ENCODE data around the gene ZMYM3.
"Not testable (repeated sequence)": the region's sequence is repeated elsewhere in the genome, so short reads cannot be mapped to it uniquely, and the experiment has no call there.

Gene ZMYM3

DNA sequence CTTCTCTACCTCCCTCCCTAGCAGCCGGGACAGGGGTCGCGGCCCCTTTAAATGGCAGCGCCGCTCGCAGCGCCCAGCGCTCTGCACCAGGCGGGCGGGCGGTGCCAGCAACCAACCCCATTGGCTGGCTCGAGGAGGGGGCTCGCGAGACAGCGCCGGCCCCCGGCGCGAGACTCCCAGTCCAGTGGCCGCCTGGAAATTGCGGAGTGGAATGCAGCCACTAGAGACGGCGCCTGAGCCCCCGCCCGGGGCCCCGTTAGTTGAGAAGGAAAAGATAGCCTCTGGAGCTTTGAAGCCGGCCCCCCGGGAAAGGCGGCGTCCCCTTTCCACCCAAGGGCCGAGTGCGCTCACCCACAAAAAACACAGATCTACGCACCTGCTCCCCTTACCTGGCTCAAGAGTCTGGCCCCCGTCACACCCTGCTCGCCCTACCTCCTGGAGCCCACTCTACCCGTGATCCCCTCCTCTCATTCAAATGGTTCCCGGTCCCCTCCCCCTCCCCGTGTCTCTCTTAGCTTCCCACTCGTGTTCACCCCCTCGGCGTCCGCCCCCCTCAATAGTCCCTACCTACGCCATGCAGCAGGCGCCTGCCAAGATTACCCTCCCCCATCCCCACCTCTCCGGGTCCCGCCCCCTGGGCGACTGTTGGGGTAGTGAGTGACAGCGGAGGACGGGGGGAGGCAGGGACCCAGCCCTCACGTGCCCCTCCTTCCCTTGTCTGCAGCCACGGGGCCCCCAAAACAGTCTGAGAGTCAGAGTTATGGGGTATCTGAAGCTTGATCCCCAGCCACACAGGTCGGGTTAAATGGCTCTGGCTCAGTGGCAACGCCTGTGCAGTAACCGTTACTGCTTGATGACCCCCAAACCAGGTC is at the start of gene ZMYM3:
ZMYM3 (minus strand) TSS at position 49 of the 872 bp plus-strand sequence. CDS start 885 bp downstream, outside the sequence.
- DNase-seq (ENCODE audit: low read depth in 2 of 3, low spot score in 1 of 3) = peak; percentile 50 to 64 (median 56)

- no peak for DNase-seq (ENCODE audit: low read depth in 2 of 3, low spot score in 1 of 3)
Observed at GRCh38 chrX:71302461-71303213, 48.7 kb upstream of the ZMYM3 start.

- no peak for DNase-seq (ENCODE audit: low read depth in 2 of 3, low spot score in 1 of 3)
Observed at GRCh38 chrX:71301195-71301924, 47.4 kb upstream of the ZMYM3 start, which contains the start of gene ITGB1BP2. Gene ITGB1BP2, plus strand, starts transcription at chrX:71301750. Its CDS starts 57 bp downstream, at chrX:71301807.

- not testable (repeated sequence) for DNase-seq (ENCODE audit: low read depth in 2 of 3, low spot score in 1 of 3)
Observed at GRCh38 chrX:71300495-71300894, 46.6 kb upstream of the ZMYM3 start.

GRCh38 chrX:71300064-71300463 is 46.1 kb upstream of the ZMYM3 start:
- DNase-seq (ENCODE audit: low read depth in 2 of 3, low spot score in 1 of 3) = not testable (repeated sequence)

DNA sequence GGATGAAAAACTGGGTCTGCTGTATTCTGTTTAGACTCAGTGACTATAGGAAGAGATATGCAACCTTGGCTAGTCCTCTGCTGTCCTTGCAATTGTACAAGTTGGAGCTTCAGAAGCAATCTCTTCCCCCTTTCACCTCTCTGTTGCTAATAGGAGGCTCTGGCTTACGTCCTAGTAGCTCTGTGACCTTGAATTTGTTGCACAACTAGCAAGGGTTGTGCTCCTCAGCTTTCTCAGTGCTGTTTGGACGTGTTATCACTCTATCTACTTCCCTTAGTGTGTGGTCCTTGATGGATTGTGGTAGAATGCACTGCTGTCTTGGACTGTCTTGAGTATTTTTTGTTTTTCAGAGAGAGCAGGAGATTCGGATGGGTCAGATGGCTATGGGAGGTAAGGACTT is 44.2 kb upstream of the ZMYM3 start:
- DNase-seq (ENCODE audit: low read depth in 2 of 3, low spot score in 1 of 3) = no peak

DNA sequence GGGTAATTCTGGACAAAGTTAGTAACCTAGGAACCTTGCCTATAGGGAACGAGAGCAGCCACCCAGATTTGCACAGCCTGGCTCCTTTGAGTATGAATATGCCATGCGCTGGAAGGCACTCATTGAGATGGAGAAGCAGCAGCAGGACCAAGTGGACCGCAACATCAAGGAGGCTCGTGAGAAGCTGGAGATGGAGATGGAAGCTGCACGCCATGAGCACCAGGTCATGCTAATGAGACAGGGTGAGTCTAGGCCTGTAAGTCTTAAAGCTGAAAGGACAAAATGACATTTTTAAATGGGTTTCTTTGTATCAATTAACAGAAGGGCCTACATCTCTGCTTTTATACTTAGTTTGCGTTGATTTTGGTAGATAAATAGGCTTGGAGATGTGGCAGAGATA is 42.9 kb upstream of the ZMYM3 start:
- no peak for DNase-seq (ENCODE audit: low read depth in 2 of 3, low spot score in 1 of 3)

- no peak for DNase-seq (ENCODE audit: low read depth in 2 of 3, low spot score in 1 of 3)
Observed at GRCh38 chrX:71292669-71293365, 38.9 kb upstream of the ZMYM3 start.

- DNase-seq (ENCODE audit: low read depth in 2 of 3, low spot score in 1 of 3) = no peak
Observed at GRCh38 chrX:71291381-71291780, 37.4 kb upstream of the ZMYM3 start.

GRCh38 chrX:71285929-71286328 is 32.0 kb upstream of the ZMYM3 start:
- no peak for DNase-seq (ENCODE audit: low read depth in 2 of 3, low spot score in 1 of 3)

DNA sequence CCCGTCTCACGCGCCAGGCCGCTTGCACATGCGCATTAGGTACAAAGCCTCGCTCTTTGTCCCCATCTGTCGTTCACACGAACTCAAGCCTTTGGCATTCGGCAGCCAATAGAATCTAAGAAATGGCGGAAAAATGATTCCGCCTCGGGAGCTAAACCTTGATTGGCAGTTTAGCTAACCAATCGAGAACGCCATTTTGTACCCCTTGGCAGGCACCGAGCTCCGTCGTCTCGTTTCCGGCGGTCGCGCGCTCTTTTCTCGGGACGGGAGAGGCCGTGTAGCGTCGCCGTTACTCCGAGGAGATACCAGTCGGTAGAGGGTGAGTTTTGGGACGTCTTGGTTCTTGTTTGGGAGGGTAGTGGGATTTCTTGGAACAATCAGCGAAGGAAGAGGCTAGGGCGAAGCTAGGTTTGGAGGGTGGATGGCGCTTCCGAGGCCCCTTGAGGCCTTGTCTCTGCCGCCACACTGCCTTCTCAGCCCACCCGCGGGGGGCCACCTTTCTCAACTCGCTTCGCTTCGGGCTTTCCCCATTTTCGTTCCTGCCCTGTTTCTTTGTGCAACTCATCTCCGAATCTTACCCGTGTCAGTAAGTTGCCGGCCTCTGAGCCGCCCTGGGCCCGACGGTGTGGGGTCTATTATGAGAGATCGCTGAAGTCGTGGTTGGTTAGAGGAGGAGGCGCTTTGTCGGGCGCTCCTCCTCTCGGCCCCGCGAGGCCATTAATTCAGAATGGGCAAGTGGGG is 29.6 kb upstream of the ZMYM3 start, which contains the start of gene NONO:
NONO (plus strand) TSS at position 233 of the 741 bp plus-strand sequence. CDS start 7,003 bp downstream, outside the sequence.
- DNase-seq (ENCODE audit: low read depth in 2 of 3, low spot score in 1 of 3) = peak; percentile 73 to 83 (median 74)

DNA sequence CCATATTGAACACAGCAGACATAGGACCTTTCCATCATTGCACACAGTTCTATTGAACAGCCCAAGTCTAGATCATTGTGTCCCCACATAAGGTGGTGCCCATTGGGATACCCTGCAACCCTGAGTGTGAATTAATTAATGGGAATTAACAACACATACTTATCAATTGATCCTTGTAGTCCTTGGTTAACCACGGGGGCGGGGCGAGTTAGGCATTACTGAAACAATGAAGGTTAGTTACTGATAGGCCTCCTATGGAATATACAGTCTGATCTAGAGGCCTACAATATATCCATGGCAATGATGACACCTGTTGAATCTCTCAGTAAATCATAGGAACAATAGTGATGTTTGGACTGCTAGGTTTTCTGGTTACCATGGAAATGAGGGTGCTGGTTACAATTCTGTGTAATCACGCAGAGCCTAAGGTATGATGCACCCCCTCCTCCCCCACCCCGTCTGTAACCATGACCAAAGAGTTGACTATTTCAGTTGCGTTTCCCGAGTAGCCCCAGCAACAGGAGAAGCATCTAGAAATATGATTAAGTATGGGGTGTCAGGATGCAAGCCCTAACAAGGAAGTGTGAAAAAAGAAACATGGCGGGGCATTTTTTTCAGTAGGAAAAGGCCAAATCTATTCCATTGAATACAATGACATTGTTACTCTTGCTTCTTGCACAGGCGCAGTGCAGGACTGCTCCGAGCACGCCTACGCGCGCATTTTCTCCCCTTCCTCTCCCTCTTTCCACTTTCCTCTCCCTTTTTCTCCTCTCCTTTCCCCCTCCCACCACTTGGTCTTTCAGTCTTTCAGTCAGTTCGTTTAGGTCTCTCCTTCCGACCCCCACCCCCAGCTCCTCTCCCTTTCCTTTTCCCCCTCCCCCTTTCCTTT is 28.8 kb upstream of the ZMYM3 start:
- peak; percentile 41 to 49 (median 44) for DNase-seq (ENCODE audit: low read depth in 2 of 3, low spot score in 1 of 3)

DNA sequence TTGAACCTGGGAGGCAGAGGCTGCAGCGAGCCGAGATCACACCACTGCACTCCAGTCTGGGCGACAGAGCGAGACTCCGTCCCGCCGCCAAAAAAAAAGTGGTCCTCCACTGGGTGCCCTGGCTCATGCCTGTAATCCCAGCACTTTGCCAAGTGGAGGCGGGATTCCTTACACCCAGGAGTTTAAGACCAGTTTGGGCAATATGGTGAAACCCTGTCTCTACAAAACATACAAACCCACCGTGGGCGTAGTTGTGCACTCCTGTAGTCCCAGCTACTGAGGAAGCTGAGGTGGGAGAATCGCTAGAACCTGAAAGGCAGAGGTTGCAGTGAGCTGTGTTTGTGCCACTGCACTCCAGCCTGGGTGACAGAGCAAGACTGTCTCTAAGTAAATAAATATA is 27.4 kb upstream of the ZMYM3 start:
- DNase-seq (ENCODE audit: low read depth in 2 of 3, low spot score in 1 of 3) = not testable (repeated sequence)

- DNase-seq (ENCODE audit: low read depth in 2 of 3, low spot score in 1 of 3) = not testable (repeated sequence)
Observed at GRCh38 chrX:71272313-71272712, 18.4 kb upstream of the ZMYM3 start.

DNA sequence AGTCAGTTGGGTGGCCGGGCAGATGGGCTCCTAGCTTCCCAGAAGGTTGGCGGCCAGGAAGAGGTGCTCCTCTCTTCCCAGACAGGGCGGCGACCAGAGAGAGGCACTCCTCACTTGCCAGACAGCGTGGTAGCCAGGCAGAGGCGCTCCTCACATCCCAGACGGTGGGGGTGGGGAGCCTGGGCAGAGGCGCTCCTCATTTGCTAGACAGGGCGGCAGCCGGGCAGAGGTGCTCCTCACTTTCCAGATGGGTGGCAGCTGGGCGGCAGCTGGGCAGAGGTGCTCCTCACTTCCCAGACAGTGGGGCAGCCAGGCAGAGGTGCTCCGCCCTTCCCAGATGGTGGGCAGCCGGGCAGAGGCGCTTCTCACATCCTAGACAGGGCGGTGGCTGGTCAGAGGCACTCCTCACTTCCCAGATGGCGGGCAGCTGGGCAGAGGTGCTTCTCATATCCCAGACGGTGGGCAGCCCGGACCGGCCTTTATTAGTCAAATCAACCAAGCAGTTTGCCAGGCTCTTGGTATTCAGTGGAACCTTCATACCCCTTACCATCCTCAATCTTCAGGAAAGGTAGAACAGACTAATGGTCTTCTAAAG is 16.0 kb upstream of the ZMYM3 start:
- DNase-seq (ENCODE audit: low read depth in 2 of 3, low spot score in 1 of 3) = no peak

GRCh38 chrX:71268624-71269023 is 14.7 kb upstream of the ZMYM3 start:
- DNase-seq (ENCODE audit: low read depth in 2 of 3, low spot score in 1 of 3) = not testable (repeated sequence)

DNA sequence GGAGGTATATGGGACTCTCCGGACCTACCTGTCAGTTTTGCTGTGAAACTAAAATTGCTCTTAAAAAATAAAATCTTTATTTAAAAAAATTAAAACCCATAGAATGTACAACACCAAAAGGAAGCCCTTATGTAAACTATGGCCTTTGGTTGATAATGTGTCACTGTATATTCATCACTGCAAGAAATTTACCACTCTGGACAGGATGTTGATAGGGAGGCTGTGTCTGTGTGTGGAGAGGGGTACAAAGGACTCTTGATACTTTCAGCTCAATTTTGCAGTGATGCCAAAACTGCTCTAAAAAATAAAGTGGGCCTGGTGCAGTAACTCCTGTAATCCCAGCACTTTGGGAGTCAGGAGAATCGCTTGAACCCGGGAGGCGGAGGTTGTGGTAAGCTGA is 2.9 kb upstream of the ZMYM3 start:
- DNase-seq (ENCODE audit: low read depth in 2 of 3, low spot score in 1 of 3) = no peak

- no peak for DNase-seq (ENCODE audit: low read depth in 2 of 3, low spot score in 1 of 3)
Observed at GRCh38 chrX:71256051-71256450, 2.1 kb upstream of the ZMYM3 start.
